Measurements from ENCODE around the gene ERG. TPM values are rescaled to one million over a fixed set of nuclear protein-coding genes. Genes with fewer than 3 reads are reported as not detected.

The ERG gene
- total and polyA plus RNA-seq, 11 donors, result 5.9 to 37.9 (median 15.4) TPM

DNA sequence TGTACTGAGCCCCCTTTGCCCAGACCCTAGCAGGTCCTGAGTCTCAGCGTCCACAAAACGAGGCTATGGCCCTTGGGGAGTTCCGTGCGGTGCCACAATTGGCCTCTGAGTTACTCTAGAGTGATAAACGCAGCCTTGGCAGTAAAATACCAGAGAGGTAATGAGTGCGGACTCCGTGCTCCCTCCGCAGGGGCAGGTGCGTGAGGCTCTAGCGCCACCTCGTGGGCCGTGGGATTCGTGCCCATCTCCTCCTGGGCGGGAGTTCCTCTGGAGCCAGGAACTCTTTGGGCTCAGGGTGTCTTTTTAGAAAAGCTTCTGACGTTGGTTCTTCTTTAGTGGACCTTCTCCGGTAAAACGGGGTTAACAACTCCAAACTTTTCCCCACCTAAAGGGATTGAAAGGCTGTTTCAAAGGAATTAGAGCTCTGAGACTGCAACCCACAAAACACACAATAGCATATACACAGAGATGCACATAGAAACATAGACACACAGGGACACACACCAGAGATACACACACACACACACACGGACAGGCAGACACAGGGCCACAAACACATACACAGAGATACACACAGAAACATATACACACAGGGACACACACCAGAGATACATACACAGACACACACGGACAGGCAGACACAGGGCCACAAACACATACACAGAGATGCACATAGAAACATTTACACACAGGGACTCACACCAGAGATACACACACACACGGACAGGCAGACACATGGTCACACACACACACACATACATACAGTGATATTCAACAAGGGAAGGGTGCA is 142.1 kb downstream of the ERG start:
- H3K27me3 ChIP-seq, result peaks cover 0 to 7% (median 0%) of the 10 kb centered on the region in 9 donors
- no peak overlapping the region for H3K4me3 ChIP-seq
- peaks cover 0 to 20% (median 0%) of the 10 kb centered on the region in 12 donors for H3K4me1 ChIP-seq
- ATAC-seq (peak; percentile 75 to 93 (median 86)), DNase-seq (peak; percentile 77 to 87 (median 79))
- WGBS, 4 donors, result 8 to 9% (median 9%) methylated on average over 19 to 20 of the region's 20 CpGs
- no peak overlapping the region for H3K27ac ChIP-seq
- intact Hi-C loops (cut with DNase I), result loop anchor here (1.0 to 10.0 kb wide), 13 partner anchors 137 to 781 kb away; no protein-coding TSS in a partner anchor
- no peaks in the 10 kb centered on the region for H3K36me3 ChIP-seq
- H3K9me3 ChIP-seq, result no peaks in the 10 kb centered on the region
- no peak for TF ChIP-seq POLR2A (IDR thresholded peaks at IDR 0.05)
- TF ChIP-seq, protein P1, sequence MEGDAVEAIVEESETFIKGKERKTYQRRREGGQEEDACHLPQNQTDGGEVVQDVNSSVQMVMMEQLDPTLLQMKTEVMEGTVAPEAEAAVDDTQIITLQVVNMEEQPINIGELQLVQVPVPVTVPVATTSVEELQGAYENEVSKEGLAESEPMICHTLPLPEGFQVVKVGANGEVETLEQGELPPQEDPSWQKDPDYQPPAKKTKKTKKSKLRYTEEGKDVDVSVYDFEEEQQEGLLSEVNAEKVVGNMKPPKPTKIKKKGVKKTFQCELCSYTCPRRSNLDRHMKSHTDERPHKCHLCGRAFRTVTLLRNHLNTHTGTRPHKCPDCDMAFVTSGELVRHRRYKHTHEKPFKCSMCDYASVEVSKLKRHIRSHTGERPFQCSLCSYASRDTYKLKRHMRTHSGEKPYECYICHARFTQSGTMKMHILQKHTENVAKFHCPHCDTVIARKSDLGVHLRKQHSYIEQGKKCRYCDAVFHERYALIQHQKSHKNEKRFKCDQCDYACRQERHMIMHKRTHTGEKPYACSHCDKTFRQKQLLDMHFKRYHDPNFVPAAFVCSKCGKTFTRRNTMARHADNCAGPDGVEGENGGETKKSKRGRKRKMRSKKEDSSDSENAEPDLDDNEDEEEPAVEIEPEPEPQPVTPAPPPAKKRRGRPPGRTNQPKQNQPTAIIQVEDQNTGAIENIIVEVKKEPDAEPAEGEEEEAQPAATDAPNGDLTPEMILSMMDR (IDR thresholded peaks at IDR 0.05), result peak; percentile 90 to 98 (median 96)

DNA sequence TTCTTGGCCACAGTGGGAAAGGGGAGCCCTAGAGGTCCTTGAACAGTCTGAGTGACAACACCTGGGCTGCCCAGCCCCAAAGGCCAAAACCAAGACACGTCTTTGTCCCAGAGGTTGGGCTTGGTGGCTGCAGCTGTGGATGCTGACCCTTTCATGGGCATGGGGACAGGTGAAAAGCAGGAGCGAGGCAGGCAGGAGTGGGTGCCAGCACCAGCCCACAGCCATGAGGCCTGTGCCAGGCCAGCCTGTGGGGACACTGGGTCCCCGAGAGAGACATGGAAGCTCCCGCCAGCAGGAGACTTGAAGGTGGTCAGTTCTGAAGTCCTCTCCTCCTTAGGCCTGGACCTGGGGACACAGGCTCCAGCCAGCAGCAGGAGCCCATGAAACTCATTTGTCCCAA is 142.9 kb downstream of the ERG start:
- Histone ChIP-seq H3K27ac (no peak overlapping the region), H3K27me3 (peaks cover 0 to 7% (median 0%) of the 10 kb centered on the region in 9 donors), H3K9me3 (no peaks in the 10 kb centered on the region), H3K4me1 (peaks cover 0 to 28% (median 0%) of the 10 kb centered on the region in 12 donors), H3K36me3 (no peaks in the 10 kb centered on the region), H3K4me3 (no peak overlapping the region)
- ATAC-seq, result no peak
- intact Hi-C loops (cut with DNase I), result loop anchor here in 9 of 10 donors (5.0 to 10.0 kb wide), 6 partner anchors 641 to 782 kb away; no protein-coding TSS in a partner anchor
- 98 to 100% (median 99%) methylated on average over 3 to 4 of the region's 4 CpGs for WGBS, 4 donors
- DNase-seq, result no peak
- TF ChIP-seq POLR2A (IDR thresholded peaks at IDR 0.05), result no peak
- TF ChIP-seq, protein P1 (IDR thresholded peaks at IDR 0.05), result no peak

DNA sequence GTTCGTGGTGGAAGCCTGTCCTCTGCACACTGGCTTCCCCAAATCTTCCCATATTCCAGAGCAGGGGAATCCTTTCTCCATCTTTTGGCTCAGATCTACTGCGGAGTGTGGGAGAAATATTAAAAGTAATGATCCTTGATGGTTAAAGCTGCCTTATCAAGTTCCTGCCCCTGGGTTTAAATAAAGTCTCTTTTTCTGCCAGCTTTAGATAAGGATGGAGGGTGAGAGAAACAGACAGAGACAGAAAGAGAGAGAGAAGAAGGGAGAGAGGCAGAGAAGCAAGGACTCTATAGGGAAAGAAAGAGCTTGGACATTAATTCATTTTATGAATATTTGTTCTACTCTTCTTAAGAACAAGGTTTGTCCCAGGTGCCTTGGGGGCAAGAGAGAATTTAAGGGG is 143.5 kb downstream of the ERG start:
- no peak for TF ChIP-seq POLR2A (IDR thresholded peaks at IDR 0.05)
- TF ChIP-seq, protein P1 (IDR thresholded peaks at IDR 0.05), result no peak
- no peak for ATAC-seq
- no peak overlapping the region for H3K4me3 ChIP-seq
- WGBS, 4 donors, result 76 to 91% (median 86%) methylated on average over 2 of the region's 2 CpGs
- peaks cover 0 to 7% (median 0%) of the 10 kb centered on the region in 9 donors for H3K27me3 ChIP-seq
- no peaks in the 10 kb centered on the region for H3K36me3 ChIP-seq
- DNase-seq, result no peak
- H3K4me1 ChIP-seq, result peaks cover 0 to 28% (median 0%) of the 10 kb centered on the region in 12 donors
- intact Hi-C loops (cut with DNase I), result loop anchor here in 9 of 10 donors (5.0 to 10.0 kb wide), 8 partner anchors 137 to 783 kb away; no protein-coding TSS in a partner anchor
- no peak overlapping the region for H3K27ac ChIP-seq
- H3K9me3 ChIP-seq, result no peaks in the 10 kb centered on the region

DNA sequence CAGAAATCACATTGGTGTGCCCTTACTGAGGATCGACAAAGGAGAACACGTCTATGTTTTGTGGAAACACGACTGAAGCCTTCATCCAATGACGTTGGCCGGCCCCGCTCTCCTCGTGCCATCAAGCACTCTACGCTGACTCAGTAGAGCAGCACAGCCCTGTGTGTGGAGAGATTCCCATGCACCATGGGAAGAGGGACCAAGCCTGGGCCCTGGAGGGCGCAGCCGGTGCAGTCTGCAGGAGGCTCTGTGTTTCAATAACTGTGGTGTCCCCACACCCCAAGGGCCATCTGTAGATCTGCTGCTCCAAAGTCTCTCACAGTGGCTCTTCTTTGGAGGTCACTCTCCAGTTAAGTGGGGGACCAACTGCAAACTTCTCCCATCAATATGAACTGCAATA is 144.0 kb downstream of the ERG start:
- Histone ChIP-seq H3K4me3 (no peak overlapping the region), H3K27me3 (peaks cover 0 to 7% (median 0%) of the 10 kb centered on the region in 9 donors), H3K36me3 (no peaks in the 10 kb centered on the region), H3K27ac (no peak overlapping the region), H3K9me3 (no peaks in the 10 kb centered on the region), H3K4me1 (peaks cover 0 to 30% (median 0%) of the 10 kb centered on the region in 12 donors)
- intact Hi-C loops (cut with DNase I), result loop anchor here in 8 of 10 donors (5.0 to 10.0 kb wide), 5 partner anchors 137 to 679 kb away; no protein-coding TSS in a partner anchor
- DNase-seq (no peak), ATAC-seq (no peak)
- TF ChIP-seq, protein P1 (IDR thresholded peaks at IDR 0.05), result no peak
- no peak for TF ChIP-seq POLR2A (IDR thresholded peaks at IDR 0.05)
- WGBS, 4 donors, result 92 to 94% (median 93%) methylated on average over 8 to 10 of the region's 10 CpGs

Measured in heart left ventricle (tissue), 16 donors.